A549 (cell line): Measurements from ENCODE around the gene SP6. TPM values are rescaled to one million over a fixed set of nuclear protein-coding genes. Genes with fewer than 3 reads are reported as not detected.

Source experiments
- ATAC-seq, 2 experiments: fragments of 200-7000 bp in 1 of 2; fragments of >200 bp in 1 of 2; cut with Nextera tagmentation in 1 of 2; cut with Tn5 transposase in 1 of 2; 3 replicates each; pipeline versions ENCODE4 v1.8.0 to v1.9.1; 2018 to 2020; ENCODE audit warnings: mild to moderate bottlenecking in 1 of 2, moderate library complexity in 1 of 2
- CTCF ChIA-PET: fragments of 300-600 bp; sonication (Branson Sonifier 250); formaldehyde crosslinking; extraction: SDS; loops from one replicate; lab custom pipeline; 2021; ENCODE audit warnings: antibody characterized with exemption, inconsistent platforms; lab: Yijun Ruan, JAX
- POLR2A ChIA-PET: fragments of 350-600 bp; formaldehyde crosslinking; extraction: SDS; loops from one replicate; lab custom pipeline; 2021; ENCODE audit warnings: antibody characterized with exemption, inconsistent platforms; lab: Yijun Ruan, JAX
- DNase-seq, 2 experiments: peaks; one replicate each; pipeline versions ENCODE4 v3.0.0 to v3.0.0-alpha.2; 2011 to 2016; ENCODE audit warnings: low read depth in 1 of 2, low spot score in 1 of 2
- FAIRE-seq: peaks from 2 replicates; lab custom pipeline; 2011; peaks lifted over from hg19 to GRCh38; lab: Jason Lieb, UNC
- H3K27ac ChIP-seq, 2 experiments: fragments of >200 bp; sonication (Bioruptor Twin); formaldehyde crosslinking; 3 replicates each; pipeline ENCODE4 v1.5.1; 2016 to 2017
- H3K4me1 ChIP-seq: fragments of >200 bp; sonication (Bioruptor Twin); formaldehyde crosslinking; 3 replicates; pipeline ENCODE4 v1.6.1; 2016
- H3K4me2 ChIP-seq: fragments of >200 bp; sonication (Bioruptor Twin); formaldehyde crosslinking; 3 replicates; pipeline ENCODE4 v1.6.1; 2016
- H3K4me3 ChIP-seq: fragments of >200 bp; sonication (Bioruptor Twin); formaldehyde crosslinking; 3 replicates; pipeline ENCODE4 v1.5.1; 2016
- H3K9me3 ChIP-seq: fragments of >200 bp; sonication (Bioruptor Twin); formaldehyde crosslinking; 3 replicates; pipeline ENCODE4 v1.6.1; 2016
- ATOH8 ChIP-seq: fragments of 250-450 bp; sonication (Bioruptor Pico); IDR thresholded peaks from 2 replicates; pipeline ENCODE4 v1.5.0; 2020; ENCODE audit warnings: low read depth, mild to moderate bottlenecking, moderate library complexity
- CBX2 ChIP-seq: fragments of 200-600 bp; sonication (generic); IDR thresholded peaks from 2 replicates; pipeline ENCODE4 v1.6.1; 2016; ENCODE audit warnings: low read depth, mild to moderate bottlenecking, borderline replicate concordance
- CEBPB ChIP-seq, 2 experiments: fragments of >200 bp in 1 of 2; sonication (Bioruptor Twin) in 1 of 2; formaldehyde crosslinking in 1 of 2; IDR thresholded peaks; 2 replicates each; pipeline ENCODE4 v1.6.1; 2012 to 2016
- CHD2 ChIP-seq: fragments of 150-350 bp; IDR thresholded peaks from 2 replicates; pipeline ENCODE4 v1.6.1; 2014; ENCODE audit warnings: low read length; ENCODE audit not compliant: partially characterized antibody
- CHD4 ChIP-seq: fragments of 200-600 bp; sonication (generic); IDR thresholded peaks from 2 replicates; pipeline ENCODE4 v1.6.1; 2016; ENCODE audit warnings: antibody characterized with exemption, mild to moderate bottlenecking, borderline replicate concordance
- CTCF ChIP-seq: fragments of >200 bp; sonication (Bioruptor Twin); formaldehyde crosslinking; IDR thresholded peaks from 3 replicates; pipeline ENCODE4 v1.5.1; 2016
- EP300 ChIP-seq, 2 experiments: fragments of >200 bp; sonication (Bioruptor Twin); formaldehyde crosslinking; IDR thresholded peaks; 2 replicates in 1 of 2; 3 replicates in 1 of 2; pipeline ENCODE4 v1.6.1; 2016 to 2017
- ESRRA ChIP-seq: fragments of 150-350 bp; IDR thresholded peaks from 2 replicates; pipeline ENCODE4 v1.6.1; 2014; ENCODE audit warnings: mild to moderate bottlenecking, low read length, borderline replicate concordance
- FOSL2 ChIP-seq, 2 experiments: fragments of 450-650 bp in 1 of 2; fragments of >200 bp in 1 of 2; sonication (Bioruptor Twin) in 1 of 2; formaldehyde crosslinking; IDR thresholded peaks; 2 replicates each; pipeline versions ENCODE4 v1.5.0 to v1.6.1; 2016 to 2020; ENCODE audit warnings: mild to moderate bottlenecking in 1 of 2, moderate library complexity in 1 of 2
- FOXS1 ChIP-seq: fragments of 250-450 bp; sonication (Bioruptor Pico); IDR thresholded peaks from 2 replicates; pipeline ENCODE4 v1.5.0; 2020; ENCODE audit warnings: mild to moderate bottlenecking, moderate library complexity
- GATA3 ChIP-seq: IDR thresholded peaks from 2 replicates; pipeline ENCODE4 v1.6.1; 2012; ENCODE audit warnings: borderline replicate concordance
- HEYL ChIP-seq: fragments of 250-450 bp; sonication (Bioruptor Pico); IDR thresholded peaks from 2 replicates; pipeline ENCODE4 v1.8.0; 2021; ENCODE audit warnings: mild to moderate bottlenecking, moderate library complexity
- HOXA7 ChIP-seq: fragments of 250-450 bp; sonication (Bioruptor Pico); IDR thresholded peaks from 2 replicates; pipeline ENCODE4 v1.5.0; 2020; ENCODE audit warnings: mild to moderate bottlenecking, moderate library complexity
- JUN ChIP-seq, 2 experiments: fragments of >200 bp; sonication (Bioruptor Twin); formaldehyde crosslinking; IDR thresholded peaks; 2 replicates in 1 of 2; 3 replicates in 1 of 2; pipeline ENCODE4 v1.6.1; 2016 to 2017
- JUNB ChIP-seq: fragments of >200 bp; sonication (Bioruptor Twin); formaldehyde crosslinking; IDR thresholded peaks from 2 replicates; pipeline ENCODE4 v1.6.1; 2016
- KDM1A ChIP-seq: fragments of 200-600 bp; sonication (generic); IDR thresholded peaks from 2 replicates; pipeline ENCODE4 v1.6.1; 2016; ENCODE audit warnings: low read depth, mild to moderate bottlenecking
- MAFK ChIP-seq: fragments of 450-650 bp; IDR thresholded peaks from 2 replicates; pipeline ENCODE4 v1.6.1; 2014; ENCODE audit not compliant: partially characterized antibody
- MYC ChIP-seq: IDR thresholded peaks from 2 replicates; pipeline ENCODE4 v1.6.1; 2012; ENCODE audit warnings: mild to moderate bottlenecking, inconsistent platforms, low read length, improper control_type of control experiment, borderline replicate concordance
- NFE2L2 ChIP-seq: fragments of 150-350 bp; conservative IDR thresholded peaks from 2 replicates; pipeline ENCODE4 v1.6.1; 2014; ENCODE audit warnings: low read length
- NPAS2 ChIP-seq: fragments of 250-450 bp; sonication (Bioruptor Pico); IDR thresholded peaks from 2 replicates; pipeline ENCODE4 v1.8.0; 2022; ENCODE audit warnings: mild to moderate bottlenecking, moderate library complexity, borderline replicate concordance
- POLR2A ChIP-seq: IDR thresholded peaks from 2 replicates; pipeline ENCODE4 v1.6.1; 2012; ENCODE audit warnings: mild to moderate bottlenecking, low read length
- REST ChIP-seq: fragments of 200-600 bp; sonication (generic); IDR thresholded peaks from 2 replicates; pipeline ENCODE4 v1.6.1; 2016; ENCODE audit warnings: antibody characterized with exemption, mild to moderate bottlenecking, moderate library complexity
- RFX5 ChIP-seq: fragments of 450-650 bp; IDR thresholded peaks from 2 replicates; pipeline ENCODE4 v1.7.1; 2014; ENCODE audit warnings: antibody characterized with exemption, mild to moderate bottlenecking, moderate library complexity
- TFCP2L1 ChIP-seq: fragments of 250-450 bp; sonication (Bioruptor Pico); IDR thresholded peaks from 2 replicates; pipeline ENCODE4 v1.5.0; 2021; ENCODE audit warnings: mild to moderate bottlenecking
- ZC3H11A ChIP-seq: fragments of 450-650 bp; IDR thresholded peaks from 2 replicates; pipeline ENCODE4 v1.6.1; 2014; ENCODE audit warnings: antibody characterized with exemption, mild to moderate bottlenecking
- ZFP36 ChIP-seq: fragments of 450-650 bp; IDR thresholded peaks from 2 replicates; pipeline ENCODE4 v1.6.1; 2014; ENCODE audit warnings: borderline replicate concordance; ENCODE audit not compliant: partially characterized antibody
- WGBS: methylation state at CpG from one replicate; pipeline ENCODE4 v1.1.6; 2017; ENCODE audit errors: missing lambda C conversion rate; 5-methylcytosine and 5-hydroxymethylcytosine counted together
- polyA plus RNA-seq, 4 experiments: library from polyadenylated mRNA; depleted of rRNA in 3 of 4; stranded (reverse); fragments of >200 nt; fragmentation: RNase III in 1 of 4; extraction: RNeasy Plus Mini Kit Qiagen cat#74134 plus additional on column Dnase treatment in 1 of 4; gene quantifications; 2 replicates in 3 of 4; 3 replicates in 1 of 4; pipeline ENCODE4 v1.2.3, GENCODE V29; 2011 to 2017

The SP6 gene
- polyA plus RNA-seq, 2 of the 4 experiments (the other 2 are of a cell fraction): 0.61 to 2.1 TPM

- TF ChIP-seq REST (no peak), FOSL2 (IDR thresholded peaks at IDR 0.05) (no peak), FOSL2 (CRISPR knock-in tag; IDR thresholded peaks at IDR 0.05) (no peak), KDM1A (no peak), POLR2A (no peak)
Observed at GRCh38 chr17:47811709-47812108, 39.3 kb downstream of the SP6 start (continued).

GRCh38 chr17:47810901-47811635 lies 39.9 kb downstream of the SP6 start:
- H3K27ac ChIP-seq: peak overlapping the region; percentile 36 to 75; a peak in 4 of 6 replicates
- DNase-seq (no peak), FAIRE-seq (no peak), ATAC-seq (no peak)
- CTCF ChIA-PET: interaction anchor here (0.8 to 3.8 kb wide), 6 partner anchors 9 to 207 kb away, joined by 3 to 23 read pairs (median 4); partner anchors contain the start of genes OSBPL7 and TBX21
- POLR2A ChIA-PET: interaction anchor here (1.6 kb wide), 1 partner anchor 20 kb away, joined by 7 read pairs; the partner anchor contains the start of genes LRRC46 and MRPL10
- H3K4me2 ChIP-seq: peak overlapping the region; percentile 53
- peaks cover 25% of the 10 kb centered on the region for H3K4me1 ChIP-seq
- H3K4me3 ChIP-seq: no peak overlapping the region
- no peaks in the 10 kb centered on the region for H3K9me3 ChIP-seq
- no peak for TF ChIP-seq NPAS2
- 89% methylated on average over 8 of the region's 9 CpGs for WGBS

GRCh38 chr17:47810200-47810821 lies 40.7 kb downstream of the SP6 start:
- TF ChIP-seq HEYL (CRISPR knock-in tag) (no peak), RFX5 (0 out of 2 replicates have a peak, but pooled peaks have one; percentile 19), EP300 (IDR thresholded peaks at IDR 0.05) (0 out of 5 replicates have a peak, but pooled peaks of 1 of the 2 experiments have one; percentile 16), HOXA7 (CRISPR knock-in tag) (no peak), CEBPB (IDR thresholded peaks at IDR 0.05) (peak in 1 of 2 experiments; percentile 20; a peak in 1 of 4 replicates), CTCF (no peak), GATA3 (0 out of 2 replicates have a peak, but pooled peaks have one; percentile 25), MYC (no peak), MAFK (peak; percentile 100), JUN (IDR thresholded peaks at IDR 0.05) (peak in 1 of 2 experiments; percentile 54; a peak in 2 of 5 replicates), CHD2 (no peak), FOSL2 (IDR thresholded peaks at IDR 0.05) (peak; percentile 69), FOSL2 (CRISPR knock-in tag; IDR thresholded peaks at IDR 0.05) (peak; percentile 90), JUNB (peak; percentile 66), TFCP2L1 (CRISPR knock-in tag) (no peak), CBX2 (no peak), FOXS1 (no peak), ESRRA (no peak), ZC3H11A (no peak), ATOH8 (CRISPR knock-in tag) (no peak), ZFP36 (no peak), CHD4 (no peak), NFE2L2 (peak; percentile 74)
- TF ChIP-seq, all 56 proteins: peak for 9
- Histone ChIP-seq H3K4me3 (no peak overlapping the region), H3K27ac (peak overlapping the region; percentile 36 to 75; a peak in 4 of 6 replicates), H3K9me3 (no peaks in the 10 kb centered on the region), H3K4me1 (peaks cover 25% of the 10 kb centered on the region), H3K4me2 (peak overlapping the region; percentile 53)
- ATAC-seq: peak; percentile 69 to 85
- FAIRE-seq: peak; percentile 82
- DNase-seq: peak; percentile 75 to 88
- POLR2A ChIA-PET: interaction anchor here (0.7 to 1.6 kb wide), 3 partner anchors 12 to 794 kb away, joined by 3 to 7 read pairs (median 6); partner anchors contain the start of genes LRRC46 and MRPL10
- CTCF ChIA-PET: interaction anchor here (0.8 to 3.8 kb wide), 9 partner anchors 8 to 208 kb away, joined by 3 to 23 read pairs (median 3); partner anchors contain the start of genes OSBPL7 and TBX21
- WGBS: 35% methylated on average over 10 of the region's 10 CpGs
